Fibroblast of skin of right quadriceps (primary cell): Measurements from ENCODE around the gene POLR3H.

Experiments
- DNase-seq: peaks from one replicate; pipeline ENCODE4 v3.0.0-alpha.2; 2013

POLR3H gene

GRCh38 chr22:41534219-41534618 is 10.1 kb downstream of the POLR3H start:
- no peak for DNase-seq

DNA sequence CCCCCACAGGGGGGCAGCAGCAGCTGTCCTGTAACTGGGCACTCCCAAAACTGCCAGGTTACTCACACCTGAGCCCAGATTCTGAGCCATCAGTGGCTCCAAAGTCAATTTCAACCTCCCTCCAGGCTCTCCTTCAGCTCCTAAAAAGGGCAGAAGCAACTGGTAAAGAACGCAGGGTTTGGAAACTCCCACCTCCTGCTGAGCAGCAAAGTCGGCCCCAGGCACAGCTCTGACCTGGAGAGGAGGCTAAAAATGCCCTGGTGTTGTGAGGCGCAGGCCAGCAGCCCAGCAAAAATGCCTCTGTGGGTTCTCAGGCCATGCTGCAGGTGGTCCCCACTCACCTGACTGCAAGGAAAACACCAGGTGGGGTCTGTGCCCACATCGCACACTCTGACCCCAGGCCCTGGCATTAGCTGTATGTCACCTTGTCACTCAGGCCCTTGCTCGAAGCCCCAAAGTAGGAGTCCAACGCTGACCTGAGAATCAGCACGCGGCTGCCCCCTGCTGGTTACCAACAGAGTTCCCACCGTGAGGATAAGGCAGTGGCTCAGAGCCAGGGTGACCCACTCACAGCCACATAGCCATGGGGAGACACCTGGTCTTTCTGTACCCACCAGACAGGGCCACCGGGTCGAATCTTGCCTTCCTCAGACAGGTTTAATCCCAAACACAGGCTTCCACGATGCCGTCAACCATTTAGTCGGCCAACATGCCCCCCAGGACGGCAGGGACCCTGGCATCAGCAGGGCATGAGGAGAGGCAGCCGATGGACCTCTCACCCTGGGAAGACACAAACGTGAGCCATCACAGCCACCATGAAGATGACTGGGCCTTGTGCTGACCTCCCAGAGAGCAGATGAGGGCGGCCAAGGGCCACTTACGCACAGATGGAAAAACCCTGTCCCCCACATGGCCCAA is 11.1 kb downstream of the POLR3H start:
- peak; percentile 46 for DNase-seq

GRCh38 chr22:41531715-41532477 is 12.4 kb downstream of the POLR3H start:
- DNase-seq: no peak

- no peak for DNase-seq
Observed at GRCh38 chr22:41530890-41531714, 13.2 kb downstream of the POLR3H start.

GRCh38 chr22:41528938-41529561 is 15.2 kb downstream of the POLR3H start:
- DNase-seq: no peak

DNA sequence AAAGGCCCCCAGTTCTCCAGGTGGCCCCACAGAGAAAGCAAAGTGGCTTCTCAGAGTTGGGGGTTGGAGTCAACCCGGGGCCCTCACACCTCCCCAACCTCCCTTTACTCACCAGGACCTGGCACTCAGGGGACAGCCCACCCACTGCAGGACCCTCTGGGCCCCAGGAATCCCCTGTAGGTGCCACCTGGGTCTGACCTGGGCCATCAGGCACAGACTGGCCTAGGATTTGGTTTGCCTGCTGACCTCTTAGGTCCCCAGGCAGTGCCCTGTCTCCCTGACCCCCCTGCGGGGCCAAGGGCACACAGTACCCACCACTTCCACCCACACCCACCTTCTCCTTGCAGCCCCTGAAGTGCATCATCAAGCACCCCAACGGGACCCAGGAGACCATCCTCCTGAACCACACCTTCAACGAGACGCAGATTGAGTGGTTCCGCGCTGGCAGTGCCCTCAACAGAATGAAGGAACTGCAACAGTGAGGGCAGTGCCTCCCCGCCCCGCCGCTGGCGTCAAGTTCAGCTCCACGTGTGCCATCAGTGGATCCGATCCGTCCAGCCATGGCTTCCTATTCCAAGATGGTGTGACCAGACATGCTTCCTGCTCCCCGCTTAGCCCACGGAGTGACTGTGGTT is 16.0 kb downstream of the POLR3H start:
- no peak for DNase-seq

- DNase-seq: no peak
Observed at GRCh38 chr22:41526830-41527799, 17.2 kb downstream of the POLR3H start.

DNA sequence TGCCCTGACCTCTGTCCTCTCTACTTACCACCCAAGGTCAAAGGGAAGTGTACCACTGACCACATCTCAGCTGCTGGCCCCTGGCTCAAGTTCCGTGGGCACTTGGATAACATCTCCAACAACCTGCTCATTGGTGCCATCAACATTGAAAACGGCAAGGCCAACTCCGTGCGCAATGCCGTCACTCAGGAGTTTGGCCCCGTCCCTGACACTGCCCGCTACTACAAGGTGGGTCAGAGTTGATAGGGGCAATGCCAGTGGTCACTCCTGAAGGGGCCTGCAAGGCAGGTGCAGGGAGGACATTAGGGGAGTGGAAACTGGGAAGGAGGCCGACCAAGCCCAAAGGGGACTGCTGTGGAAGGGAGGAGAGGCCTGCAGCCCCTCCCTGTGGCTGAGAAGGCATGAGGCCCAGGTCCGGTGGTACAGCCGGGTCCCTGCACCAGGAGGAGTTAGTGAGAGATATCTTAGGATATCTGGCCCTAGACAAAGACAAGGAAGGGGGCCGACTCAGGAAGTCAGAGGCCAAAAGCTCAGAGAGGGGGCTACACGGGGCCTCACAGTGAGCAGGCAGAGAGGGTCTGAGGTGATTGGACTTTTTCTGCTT is 17.9 kb downstream of the POLR3H start:
- DNase-seq: no peak

DNA sequence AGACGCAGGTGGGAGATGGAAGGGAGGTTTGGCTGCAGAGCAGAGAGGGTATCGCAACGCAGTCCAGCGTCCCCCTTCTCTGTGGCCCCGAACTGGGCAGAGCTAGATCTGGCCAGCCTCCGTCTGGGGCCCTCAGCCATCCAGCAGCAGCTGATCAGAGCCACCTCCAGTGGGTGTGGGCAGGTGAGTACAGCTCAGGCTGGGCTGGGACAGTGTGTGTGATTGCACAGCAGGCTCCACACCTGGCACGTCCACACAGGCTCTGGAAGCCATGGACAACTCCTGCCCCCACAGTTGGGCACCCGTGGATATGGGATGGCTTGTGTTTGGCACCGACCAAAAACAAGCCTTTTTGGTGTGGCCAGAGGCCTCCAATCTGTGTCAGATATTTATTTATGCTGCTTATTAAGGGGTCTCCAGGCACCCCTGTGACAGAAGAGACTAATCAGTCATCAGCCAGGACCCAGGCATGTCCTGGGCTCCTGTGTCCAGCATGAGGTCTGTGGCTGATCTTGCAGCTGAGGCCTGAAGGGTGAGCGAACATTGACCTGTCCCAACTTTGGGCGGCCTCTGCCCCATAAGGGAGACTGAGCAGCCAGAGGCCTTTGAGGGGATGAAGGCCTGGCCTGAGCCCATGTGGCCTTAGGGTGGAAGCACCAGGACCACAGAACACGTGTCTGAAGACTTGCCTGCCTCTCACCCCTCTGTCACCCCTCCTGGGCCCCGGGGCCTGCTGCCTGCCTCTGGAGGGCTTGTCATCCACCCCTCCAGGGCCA is 18.6 kb downstream of the POLR3H start:
- DNase-seq: no peak

DNA sequence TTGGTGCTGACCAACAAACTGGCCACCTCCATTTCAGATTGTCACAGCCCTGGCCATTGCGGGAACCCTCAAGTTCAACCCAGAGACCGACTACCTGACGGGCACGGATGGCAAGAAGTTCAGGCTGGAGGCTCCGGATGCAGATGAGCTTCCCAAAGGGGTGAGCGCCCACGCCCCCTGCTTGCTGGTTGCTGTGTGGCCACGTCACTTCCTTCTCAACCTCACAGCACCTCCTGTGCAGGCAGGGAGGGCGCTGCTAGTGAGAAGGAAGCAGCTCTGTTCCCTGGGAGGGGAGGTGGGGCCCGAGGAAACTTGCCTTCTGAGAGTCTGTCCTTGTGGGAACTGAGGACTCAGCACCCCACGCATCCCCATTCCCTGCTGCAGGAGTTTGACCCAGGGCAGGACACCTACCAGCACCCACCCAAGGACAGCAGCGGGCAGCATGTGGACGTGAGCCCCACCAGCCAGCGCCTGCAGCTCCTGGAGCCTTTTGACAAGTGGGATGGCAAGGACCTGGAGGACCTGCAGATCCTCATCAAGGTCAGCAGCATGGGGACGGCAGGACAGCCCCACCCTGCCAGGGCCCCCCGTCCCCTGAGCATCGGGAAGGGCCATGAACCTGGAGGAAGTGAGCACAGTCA is 19.3 kb downstream of the POLR3H start:
- DNase-seq: no peak

DNA sequence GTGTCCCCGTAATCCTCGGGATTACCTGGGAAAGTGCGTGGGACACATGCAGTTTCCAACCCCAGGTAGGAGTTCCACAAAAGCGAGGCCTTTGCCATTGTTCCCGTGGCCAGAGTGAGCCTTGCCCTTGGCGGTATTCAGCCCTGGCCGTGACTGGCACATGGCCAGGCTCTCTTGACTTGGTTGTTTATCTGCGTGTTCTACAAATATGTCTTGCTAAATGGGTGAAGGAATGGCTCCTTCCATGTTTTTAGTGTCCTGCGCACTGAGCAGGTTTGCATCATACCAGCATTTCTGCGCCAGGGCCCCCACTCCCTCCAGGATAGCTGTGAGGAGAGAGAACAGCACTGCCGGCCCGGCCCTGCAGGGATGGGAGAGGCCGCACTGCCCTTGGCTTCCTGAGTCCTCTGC is 20.0 kb downstream of the POLR3H start:
- DNase-seq: no peak

- peak; percentile 15 for DNase-seq
Observed at GRCh38 chr22:41523464-41524221, 20.6 kb downstream of the POLR3H start.

- no peak for DNase-seq
Observed at GRCh38 chr22:41522813-41523212, 21.5 kb downstream of the POLR3H start.

GRCh38 chr22:41521126-41521525 is 23.1 kb downstream of the POLR3H start:
- DNase-seq: no peak

GRCh38 chr22:41518048-41518347 is 26.3 kb downstream of the POLR3H start:
- no peak for DNase-seq

DNA sequence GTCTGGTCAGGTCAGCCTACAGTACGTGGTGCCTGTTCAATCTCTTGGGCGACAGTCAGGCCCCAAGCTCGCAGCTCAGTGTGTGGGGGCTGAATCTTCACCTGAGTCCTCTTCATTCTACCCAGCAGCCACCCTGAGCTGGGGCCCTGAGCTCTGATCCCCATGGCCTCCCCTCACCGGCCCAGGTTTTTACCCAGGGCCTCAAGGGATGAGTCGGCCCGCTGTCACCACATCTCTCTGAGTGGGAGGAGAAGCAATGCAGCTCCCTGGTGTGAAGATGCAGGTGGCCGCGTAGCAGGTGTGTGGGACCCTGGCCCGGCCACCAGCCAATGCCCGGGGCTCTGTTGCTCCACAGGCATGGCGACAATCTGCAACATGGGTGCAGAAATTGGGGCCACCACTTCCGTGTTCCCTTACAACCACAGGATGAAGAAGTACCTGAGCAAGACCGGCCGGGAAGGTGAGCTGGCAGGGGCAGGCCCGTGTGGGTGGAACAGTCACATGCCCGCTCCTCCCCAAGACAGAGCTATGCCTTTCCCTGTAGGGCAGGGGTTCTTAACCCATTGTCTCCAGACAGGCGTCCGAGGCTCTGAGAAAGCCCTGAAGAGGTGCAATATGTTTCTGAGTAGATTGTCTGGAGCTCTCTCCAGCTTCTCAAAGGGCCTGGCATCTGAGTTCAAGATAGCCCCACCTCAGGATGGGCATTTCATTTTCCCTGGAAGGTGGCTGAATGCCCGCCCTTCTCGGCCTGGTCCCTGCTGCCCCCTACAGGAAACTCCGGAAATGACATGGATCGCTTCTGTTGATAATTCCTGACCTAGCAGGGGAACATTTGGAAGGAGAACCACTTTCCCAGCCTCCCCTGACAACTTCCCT is 26.9 kb downstream of the POLR3H start:
- peak; percentile 45 for DNase-seq

DNA sequence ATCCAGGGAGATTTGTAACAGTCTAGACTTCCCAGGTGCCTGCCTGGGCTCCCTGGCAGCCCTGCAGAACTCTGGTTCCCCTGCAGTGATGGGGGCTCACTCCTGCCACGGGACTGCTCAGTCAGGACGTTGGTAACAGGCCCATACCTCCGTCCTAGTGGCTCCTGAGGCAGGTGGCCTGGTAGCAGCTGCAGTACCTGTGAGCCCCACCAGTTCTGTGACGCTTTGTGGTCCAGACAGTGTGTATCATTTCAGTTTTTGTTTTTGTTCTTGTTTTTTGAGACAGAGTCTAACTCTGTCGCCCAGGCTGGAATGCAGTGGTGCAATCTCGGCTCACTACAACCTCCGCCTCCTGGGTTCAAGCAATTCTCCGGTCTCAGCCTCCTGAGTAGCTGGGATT is 27.8 kb downstream of the POLR3H start:
- no peak for DNase-seq

- no peak for DNase-seq
Observed at GRCh38 chr22:41513391-41513790, 30.9 kb downstream of the POLR3H start.
